Fibroblast of pulmonary artery (primary cell): ENCODE data around the gene RTF1.
A peak's percentile ranks its signal among the peaks of the same experiment; 100 is the strongest.
"Not testable (repeated sequence)": the region's sequence is repeated elsewhere in the genome, so short reads cannot be mapped to it uniquely, and the experiment has no call there.

Source experiments
- DNase-seq: peaks from one replicate; pipeline ENCODE4 v3.0.0-alpha.2; 2010; ENCODE audit warnings: low read depth
- H3K4me3 ChIP-seq: replicated peaks from 2 replicates; pipeline ENCODE4 v1.5.1; 2011; ENCODE audit warnings: low read depth, mild to moderate bottlenecking, control low read depth, low read length, moderate library complexity
- CTCF ChIP-seq: IDR thresholded peaks from 2 replicates; pipeline ENCODE4 v1.5.1; 2011; ENCODE audit warnings: mild to moderate bottlenecking, control low read depth, low read length, inconsistent platforms; ENCODE audit errors: missing control alignments

RTF1 gene

GRCh38 chr15:41417418-41418195, 712 bp downstream of the RTF1 start:
- peak overlapping the region; percentile 87 for H3K4me3 ChIP-seq
- no peak for TF ChIP-seq CTCF
- DNase-seq = peak; percentile 31

- no peak for TF ChIP-seq CTCF
- no peak for DNase-seq
- no peak overlapping the region for H3K4me3 ChIP-seq
Measured at GRCh38 chr15:41423979-41424659, 7.2 kb downstream of the RTF1 start.

- no peak for DNase-seq
- H3K4me3 ChIP-seq = no peak overlapping the region
- no peak for TF ChIP-seq CTCF
Measured at GRCh38 chr15:41424809-41425208, 7.9 kb downstream of the RTF1 start.

- not testable (repeated sequence) for DNase-seq, H3K4me3 ChIP-seq
Measured at GRCh38 chr15:41425907-41426306, 9.0 kb downstream of the RTF1 start.

GRCh38 chr15:41429003-41429890, 12.4 kb downstream of the RTF1 start:
- DNase-seq = peak; percentile 7
- TF ChIP-seq CTCF = no peak
- H3K4me3 ChIP-seq = no peak overlapping the region

GRCh38 chr15:41435037-41435786, 18.3 kb downstream of the RTF1 start:
- H3K4me3 ChIP-seq = no peak overlapping the region
- no peak for DNase-seq
- no peak for TF ChIP-seq CTCF
